GM19397 (cell line): ENCODE results near the gene DUSP22.
"Not testable (repeated sequence)": the region's sequence is repeated elsewhere in the genome, so short reads cannot be mapped to it uniquely, and the experiment has no call there.

Experiments used
- ATAC-seq: cut with Tn5 transposase; IDR thresholded peaks from one replicate; pipeline ENCODE4 v1.9.1; 2021; ENCODE audit warnings: mild to moderate bottlenecking, moderate library complexity; ENCODE audit not compliant: unreplicated experiment

Gene DUSP22

GRCh38 chr6:291697-292505 lies at the start of gene DUSP22:
Gene DUSP22 (plus strand): TSS chr6:292487. CDS start chr6:292540, 53 bp downstream.
- ATAC-seq = peak; percentile 52

- ATAC-seq = no peak
These were observed 45.9 kb upstream of the DUSP22 start for GRCh38 chr6:246352-246751.

DNA sequence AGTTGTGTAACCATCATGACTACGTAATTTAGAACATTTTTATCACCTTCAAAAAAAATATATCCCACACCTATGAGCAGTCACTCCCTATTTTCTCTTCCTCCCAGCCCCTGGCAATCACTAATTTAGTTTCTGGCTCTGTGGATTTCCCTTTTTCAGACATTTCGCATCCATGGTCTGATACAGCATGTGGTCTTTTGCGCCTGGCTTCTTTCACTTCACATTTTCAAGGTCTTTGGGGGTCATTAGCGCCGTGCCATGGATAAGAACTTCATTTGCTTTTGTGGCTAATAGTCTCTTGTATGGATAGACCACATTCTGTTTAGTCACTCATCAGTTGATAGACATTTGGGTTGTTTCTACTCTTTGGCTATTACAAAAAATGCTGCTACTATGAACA lies 44.9 kb upstream of the DUSP22 start:
- no peak for ATAC-seq

DNA sequence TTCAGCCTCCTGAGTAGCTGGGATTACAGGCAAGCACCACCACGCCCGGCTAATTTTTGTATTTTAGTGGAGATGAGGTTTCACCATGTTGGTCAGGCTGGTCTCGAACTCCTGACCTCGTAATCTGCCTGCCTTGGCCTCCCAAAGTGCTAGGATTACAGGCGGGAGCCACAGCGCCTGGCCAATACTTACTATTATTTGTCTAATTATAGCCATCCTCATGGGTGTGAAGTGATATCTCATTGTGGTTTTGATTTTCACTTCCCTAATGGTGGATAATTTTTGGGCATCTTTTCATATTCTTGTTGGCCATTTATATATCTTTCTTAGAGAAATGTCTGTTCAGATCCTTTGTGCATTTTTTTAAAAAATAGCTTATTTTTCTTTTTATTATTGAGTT lies 44.2 kb upstream of the DUSP22 start:
- ATAC-seq = not testable (repeated sequence)

GRCh38 chr6:250676-251075 lies 41.6 kb upstream of the DUSP22 start:
- no peak for ATAC-seq

GRCh38 chr6:251920-252319 lies 40.4 kb upstream of the DUSP22 start:
- ATAC-seq = no peak

- ATAC-seq = no peak
These were observed 39.3 kb upstream of the DUSP22 start for GRCh38 chr6:252775-253535.

GRCh38 chr6:254016-254415 lies 38.3 kb upstream of the DUSP22 start:
- ATAC-seq = no peak

- ATAC-seq = no peak
These were observed 37.1 kb upstream of the DUSP22 start for GRCh38 chr6:255041-255750.

DNA sequence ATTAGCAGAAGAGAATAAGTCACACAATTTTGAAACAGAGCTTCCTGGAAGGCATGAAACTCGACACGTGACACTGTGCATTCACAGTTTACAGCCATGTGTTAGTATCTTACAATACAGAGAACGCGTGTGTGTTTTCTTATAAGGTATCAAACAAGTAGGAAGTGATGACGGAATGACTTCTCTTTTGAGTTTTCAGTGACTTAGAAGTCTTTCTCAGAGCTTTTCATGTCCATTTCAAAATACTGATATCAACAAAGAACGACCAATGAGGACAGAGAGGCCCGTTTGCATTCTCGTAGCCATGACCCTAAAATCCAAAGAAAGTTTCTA lies 36.6 kb upstream of the DUSP22 start:
- ATAC-seq = no peak

- no peak for ATAC-seq
These were observed 36.1 kb upstream of the DUSP22 start for GRCh38 chr6:256169-256568.

DNA sequence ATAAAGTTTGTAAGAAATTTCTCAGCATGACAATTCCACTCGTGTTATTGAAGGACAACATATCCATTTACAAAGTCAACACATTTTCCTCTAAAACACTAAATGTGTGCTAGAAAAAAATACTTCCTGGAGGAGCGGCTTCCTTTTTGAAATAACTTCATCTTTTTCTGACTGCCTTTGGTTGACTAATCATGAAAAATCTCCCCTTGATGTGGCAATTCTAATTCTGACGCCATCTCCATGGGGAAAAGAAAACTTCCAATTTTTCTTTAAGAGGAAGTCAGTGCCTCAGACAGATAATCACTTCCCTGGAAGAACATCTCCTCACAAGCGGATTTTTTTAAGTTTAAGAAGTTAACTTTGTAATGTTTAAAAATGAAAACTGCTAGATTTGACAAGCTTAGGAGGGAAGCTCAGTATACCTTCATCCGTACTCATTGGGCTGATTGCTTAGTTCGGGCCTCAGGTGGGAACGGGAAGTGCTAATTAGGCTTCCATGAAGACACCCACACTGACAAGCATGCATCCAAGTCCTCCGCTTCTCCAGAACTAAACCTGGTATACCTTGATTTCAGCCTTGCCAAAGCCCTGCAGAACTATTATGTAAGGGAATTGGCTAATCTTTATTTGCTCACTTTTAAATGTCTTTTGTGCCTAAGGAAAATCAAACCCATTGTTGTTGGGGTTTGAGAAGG lies 35.1 kb upstream of the DUSP22 start:
- no peak for ATAC-seq

DNA sequence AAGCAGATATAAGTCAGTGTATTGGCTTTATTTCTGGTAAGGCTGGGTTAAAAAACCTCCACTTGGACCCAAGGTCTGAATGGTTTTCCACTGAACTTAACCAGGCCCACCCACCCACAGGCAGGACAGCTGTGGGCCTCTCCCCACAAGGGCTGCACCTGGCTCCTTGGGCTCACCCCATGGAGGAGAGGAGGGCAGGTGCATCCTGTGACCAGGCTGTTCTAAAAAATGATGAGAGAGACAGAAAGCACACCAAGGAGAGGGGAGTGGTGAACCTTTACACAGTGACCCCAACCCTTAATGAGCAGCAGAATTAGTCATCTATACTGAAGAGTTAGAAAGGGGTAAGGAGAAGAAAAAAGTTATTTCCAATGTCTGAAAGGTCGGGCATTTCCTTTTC lies 34.5 kb upstream of the DUSP22 start:
- ATAC-seq = no peak

DNA sequence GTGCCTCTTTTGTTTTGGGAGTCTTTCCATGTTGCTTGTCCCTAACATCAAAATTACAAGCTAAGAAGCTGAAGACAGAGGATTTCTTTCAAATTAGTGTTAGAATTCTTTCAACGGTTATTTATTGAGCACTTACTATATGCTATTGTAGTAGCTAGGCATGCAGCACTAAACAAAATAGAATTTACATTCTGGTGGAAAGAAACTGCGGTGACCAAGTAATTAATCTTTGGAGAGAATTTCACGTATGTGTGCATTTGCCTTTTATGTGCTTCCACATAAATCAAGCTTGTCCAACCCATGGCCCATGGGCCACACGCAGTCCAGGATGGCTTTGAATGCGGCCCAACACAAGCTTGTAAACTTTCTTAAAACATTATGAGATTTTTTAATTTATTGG lies 33.0 kb upstream of the DUSP22 start:
- no peak for ATAC-seq

DNA sequence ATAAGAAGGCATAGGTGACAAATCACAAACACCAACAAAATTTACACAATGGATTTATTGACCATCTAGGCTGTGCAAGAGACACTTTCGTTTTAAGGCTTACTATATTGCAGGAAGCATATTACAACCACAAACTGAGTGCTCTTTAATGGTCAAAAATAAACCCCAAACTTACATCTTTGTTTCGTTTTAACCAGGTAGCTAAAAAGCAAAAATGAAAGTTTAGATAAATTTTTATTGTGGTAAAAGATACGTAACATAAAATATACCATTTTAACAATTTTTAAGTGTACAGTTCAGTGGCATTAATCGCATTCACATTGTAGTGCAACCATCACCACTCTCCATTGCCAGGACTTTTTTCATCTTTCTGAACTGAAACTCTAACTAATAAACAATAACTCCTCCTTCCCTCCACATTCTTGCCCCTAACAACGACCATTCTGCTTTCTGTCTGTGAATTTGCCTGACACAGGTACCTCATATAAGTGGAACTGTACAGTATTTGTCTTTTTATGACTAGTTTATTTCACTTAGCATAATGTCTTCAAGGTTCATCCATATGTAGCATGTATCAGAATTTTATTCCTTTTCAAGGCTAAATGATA lies 32.3 kb upstream of the DUSP22 start:
- peak; percentile 66 for ATAC-seq

- ATAC-seq = no peak
These were observed 27.7 kb upstream of the DUSP22 start for GRCh38 chr6:264626-265025.

GRCh38 chr6:268394-268935 lies 23.8 kb upstream of the DUSP22 start:
- no peak for ATAC-seq

- ATAC-seq = no peak
These were observed 18.7 kb upstream of the DUSP22 start for GRCh38 chr6:273551-274058.

DNA sequence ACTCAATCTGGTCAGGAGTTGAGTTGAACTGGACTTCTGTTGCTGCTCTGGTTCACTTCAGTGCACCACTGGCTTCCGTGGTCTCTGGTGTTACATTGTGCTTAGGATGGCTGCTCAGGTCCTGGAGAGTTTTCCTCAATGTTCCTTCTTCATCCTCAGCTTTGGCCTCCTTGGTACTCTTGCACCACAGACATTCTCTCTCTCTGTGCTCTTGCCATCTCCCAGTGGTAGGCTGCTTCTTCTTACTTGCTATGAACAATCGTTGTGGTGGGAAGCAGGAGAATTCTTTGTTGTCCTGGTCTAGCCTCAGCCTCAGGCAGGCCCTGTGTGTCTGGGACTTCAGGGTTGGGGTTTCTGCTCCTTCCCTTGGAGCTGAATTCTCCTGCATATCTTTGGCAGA lies 14.5 kb upstream of the DUSP22 start:
- no peak for ATAC-seq

- ATAC-seq = no peak
These were observed 13.8 kb upstream of the DUSP22 start for GRCh38 chr6:278494-278893.
